ENCODE data around the gene ZDHHC3. TPM values are rescaled to one million over a fixed set of nuclear protein-coding genes. Genes with fewer than 3 reads are reported as not detected.
"Not testable (repeated sequence)": the region's sequence is repeated elsewhere in the genome, so short reads cannot be mapped to it uniquely, and the experiment has no call there.

ZDHHC3 gene
- total and polyA plus RNA-seq, 7 donors, result 43.2 to 82.8 (median 62.9) TPM

DNA sequence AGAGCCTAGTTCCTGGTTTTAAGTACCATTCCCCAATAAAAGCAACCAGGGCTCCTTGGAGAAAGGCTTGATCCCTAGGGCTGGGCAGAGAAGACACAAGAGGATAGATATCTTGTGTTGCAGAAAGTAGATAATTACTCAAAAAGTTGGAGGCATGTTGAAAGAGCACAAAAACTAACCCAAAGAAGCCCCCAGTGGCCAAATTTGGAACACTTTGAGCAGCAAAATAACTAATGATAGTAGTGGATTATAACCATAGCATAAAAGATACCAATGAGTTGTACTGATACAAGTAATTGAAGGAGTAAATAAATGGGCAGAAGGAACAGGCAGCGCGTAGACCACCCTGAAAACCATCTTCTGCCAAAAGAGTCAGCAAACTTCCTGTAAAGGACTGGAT lies 12.1 kb upstream of the ZDHHC3 start:
- peaks cover 0 to 6% (median 0%) of the 10 kb centered on the region in 4 donors for H3K4me1 ChIP-seq
- H3K27ac ChIP-seq, result no peak overlapping the region

DNA sequence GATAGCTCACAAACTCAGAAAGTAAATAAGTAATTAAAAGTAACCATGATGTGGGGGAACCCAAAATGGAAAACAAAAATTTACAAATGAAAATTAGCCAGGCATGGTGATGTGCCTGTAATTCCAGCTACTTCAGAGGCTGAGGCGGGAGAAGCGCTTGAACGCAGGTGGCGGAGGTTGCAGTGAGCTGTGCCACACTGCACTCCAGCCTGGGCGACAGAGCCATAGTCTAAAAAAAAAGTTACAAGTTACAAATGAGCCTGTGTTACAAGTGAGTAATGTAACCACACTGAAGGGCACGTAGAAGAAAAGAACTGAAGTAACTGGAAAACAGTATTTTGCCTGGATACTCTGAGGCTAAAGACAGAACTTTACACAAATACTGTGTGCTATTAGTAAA lies 11.4 kb upstream of the ZDHHC3 start:
- 94 to 95% methylated on average over 6 of the region's 6 CpGs for WGBS, 2 donors
- H3K4me1 ChIP-seq, result peaks cover 0 to 6% (median 0%) of the 10 kb centered on the region in 4 donors
- intact Hi-C loops (cut with DNase I), result no loop called here

More for the DNA sequence above, 12.1 kb upstream of the ZDHHC3 start:
- peaks cover 0 to 41% (median 6%) of the 10 kb centered on the region in 4 donors for H3K36me3 ChIP-seq
- no peak for DNase-seq
- TF ChIP-seq POLR2A (IDR thresholded peaks at IDR 0.05) (no peak), EP300 (IDR thresholded peaks at IDR 0.05) (no peak), POLR2AphosphoS5 (IDR thresholded peaks at IDR 0.05) (no peak)
- TF ChIP-seq, protein P1, sequence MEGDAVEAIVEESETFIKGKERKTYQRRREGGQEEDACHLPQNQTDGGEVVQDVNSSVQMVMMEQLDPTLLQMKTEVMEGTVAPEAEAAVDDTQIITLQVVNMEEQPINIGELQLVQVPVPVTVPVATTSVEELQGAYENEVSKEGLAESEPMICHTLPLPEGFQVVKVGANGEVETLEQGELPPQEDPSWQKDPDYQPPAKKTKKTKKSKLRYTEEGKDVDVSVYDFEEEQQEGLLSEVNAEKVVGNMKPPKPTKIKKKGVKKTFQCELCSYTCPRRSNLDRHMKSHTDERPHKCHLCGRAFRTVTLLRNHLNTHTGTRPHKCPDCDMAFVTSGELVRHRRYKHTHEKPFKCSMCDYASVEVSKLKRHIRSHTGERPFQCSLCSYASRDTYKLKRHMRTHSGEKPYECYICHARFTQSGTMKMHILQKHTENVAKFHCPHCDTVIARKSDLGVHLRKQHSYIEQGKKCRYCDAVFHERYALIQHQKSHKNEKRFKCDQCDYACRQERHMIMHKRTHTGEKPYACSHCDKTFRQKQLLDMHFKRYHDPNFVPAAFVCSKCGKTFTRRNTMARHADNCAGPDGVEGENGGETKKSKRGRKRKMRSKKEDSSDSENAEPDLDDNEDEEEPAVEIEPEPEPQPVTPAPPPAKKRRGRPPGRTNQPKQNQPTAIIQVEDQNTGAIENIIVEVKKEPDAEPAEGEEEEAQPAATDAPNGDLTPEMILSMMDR (IDR thresholded peaks at IDR 0.05), result no peak
- WGBS, 2 donors, result 99% methylated on average over 2 of the region's 2 CpGs
- no peak overlapping the region for H3K4me3 ChIP-seq
- no peaks in the 10 kb centered on the region for H3K9me3 ChIP-seq
- H3K27me3 ChIP-seq, result no peaks in the 10 kb centered on the region
- intact Hi-C loops (cut with DNase I), result no loop called here

DNA sequence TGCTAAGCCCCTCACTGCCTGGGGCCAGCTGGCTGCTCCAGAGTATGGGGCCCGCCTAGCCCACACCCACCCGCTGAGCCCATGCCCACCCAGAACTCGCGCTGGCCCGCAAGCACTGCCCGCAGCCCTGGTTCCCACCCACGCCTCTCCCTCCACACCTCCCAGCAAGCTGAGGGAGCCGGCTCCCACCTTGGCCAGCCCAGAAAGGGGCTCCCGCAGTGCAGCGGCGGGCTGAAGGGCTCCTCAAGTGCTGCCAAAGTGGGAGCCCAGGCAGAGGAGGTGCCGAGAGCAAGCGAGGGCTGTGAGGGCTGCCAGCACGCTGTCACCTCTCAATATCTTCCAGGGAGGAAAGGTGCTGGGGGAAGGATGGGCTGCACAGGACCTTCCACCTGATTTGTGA lies 10.4 kb upstream of the ZDHHC3 start:
- H3K27ac ChIP-seq; DNase-seq; H3K9me3 ChIP-seq; H3K27me3 ChIP-seq; H3K4me3 ChIP-seq; intact Hi-C loops (cut with DNase I): not testable (repeated sequence)
- 95 to 98% methylated on average over 14 of the region's 14 CpGs for WGBS, 2 donors
- Histone ChIP-seq H3K36me3 (peaks cover 0 to 26% (median 6%) of the 10 kb centered on the region in 4 donors), H3K4me1 (peaks cover 0 to 11% (median 0%) of the 10 kb centered on the region in 4 donors)

More for the DNA sequence above, 11.4 kb upstream of the ZDHHC3 start:
- Histone ChIP-seq H3K36me3 (peaks cover 0 to 35% (median 6%) of the 10 kb centered on the region in 4 donors), H3K27me3 (no peaks in the 10 kb centered on the region), H3K27ac (no peak overlapping the region), H3K4me3 (no peak overlapping the region), H3K9me3 (no peaks in the 10 kb centered on the region)
- no peak for DNase-seq
- TF ChIP-seq EP300 (IDR thresholded peaks at IDR 0.05) (no peak), POLR2AphosphoS5 (IDR thresholded peaks at IDR 0.05) (no peak), POLR2A (IDR thresholded peaks at IDR 0.05) (no peak)
- TF ChIP-seq, protein P1 (IDR thresholded peaks at IDR 0.05), result no peak

DNA sequence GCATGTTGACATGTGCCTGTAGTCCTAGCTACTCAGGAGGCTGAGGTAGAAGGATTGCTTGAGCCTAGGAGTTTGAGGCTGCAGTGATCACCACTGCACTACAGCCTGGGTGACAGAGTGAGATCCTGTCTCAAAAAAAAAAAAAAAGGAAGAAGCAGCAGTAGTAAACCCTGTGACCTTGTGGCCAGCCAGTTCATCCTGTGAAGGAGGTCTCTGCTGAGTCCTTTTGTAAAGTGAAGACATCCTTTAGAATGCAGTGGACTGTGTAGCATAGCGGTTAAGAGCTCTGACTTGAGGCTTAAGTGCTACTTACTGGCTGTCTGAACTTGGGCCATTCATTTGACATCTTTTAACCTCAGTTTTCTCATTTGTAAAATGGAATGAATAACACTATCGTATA lies 8.4 kb upstream of the ZDHHC3 start:
- Histone ChIP-seq H3K4me1 (peaks cover 0 to 15% (median 0%) of the 10 kb centered on the region in 4 donors), H3K36me3 (peaks cover 0 to 6% (median 0%) of the 10 kb centered on the region in 4 donors), H3K9me3 (no peaks in the 10 kb centered on the region), H3K27me3 (no peaks in the 10 kb centered on the region), H3K4me3 (no peak overlapping the region), H3K27ac (no peak overlapping the region)
- DNase-seq, result no peak
- 83 to 92% methylated on average over 2 of the region's 2 CpGs for WGBS, 2 donors
- intact Hi-C loops (cut with DNase I), result no loop called here
- TF ChIP-seq POLR2A (IDR thresholded peaks at IDR 0.05), result no peak
- no peak for TF ChIP-seq EP300 (IDR thresholded peaks at IDR 0.05)
- no peak for TF ChIP-seq POLR2AphosphoS5 (IDR thresholded peaks at IDR 0.05)
- TF ChIP-seq, protein P1 (IDR thresholded peaks at IDR 0.05), result no peak

DNA sequence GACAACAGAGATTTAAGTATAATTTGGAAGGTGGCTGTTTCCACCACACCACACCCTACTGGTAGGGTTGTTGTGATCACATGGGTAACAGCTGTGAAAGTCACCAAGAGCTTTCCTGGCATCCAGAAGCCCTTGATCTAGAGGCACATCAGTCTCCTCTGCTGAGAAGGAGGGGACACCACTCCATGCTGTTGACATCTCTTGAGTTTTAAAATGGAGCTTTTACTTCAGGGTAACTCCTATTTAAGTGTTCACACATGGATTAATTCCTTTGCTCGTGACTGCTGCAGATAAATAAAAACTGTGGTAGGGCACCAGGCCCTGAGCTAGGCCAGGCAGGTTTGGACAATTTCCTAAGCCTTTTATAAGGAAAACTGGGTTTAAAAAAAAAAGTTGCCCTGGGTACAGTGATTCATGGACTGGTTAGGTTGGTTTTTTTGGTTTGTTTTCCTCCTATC lies 7.5 kb upstream of the ZDHHC3 start:
- no peaks in the 10 kb centered on the region for H3K27me3 ChIP-seq
- no peak for DNase-seq
- no peak overlapping the region for H3K27ac ChIP-seq
- WGBS, 2 donors, result 32 to 58% methylated on average over 1 of the region's 1 CpG
- H3K4me3 ChIP-seq, result no peak overlapping the region
- intact Hi-C loops (cut with DNase I), result no loop called here
- peaks cover 0 to 3% (median 0%) of the 10 kb centered on the region in 4 donors for H3K36me3 ChIP-seq
- peaks cover 0 to 24% (median 2%) of the 10 kb centered on the region in 4 donors for H3K4me1 ChIP-seq
- TF ChIP-seq EP300 (IDR thresholded peaks at IDR 0.05) (no peak), POLR2AphosphoS5 (IDR thresholded peaks at IDR 0.05) (no peak), POLR2A (IDR thresholded peaks at IDR 0.05) (no peak)
- TF ChIP-seq, protein P1 (IDR thresholded peaks at IDR 0.05), result no peak
- H3K9me3 ChIP-seq, result no peaks in the 10 kb centered on the region
